NCI-H2081 (cell line): ENCODE results near the gene MDK.
A peak's percentile ranks its signal among the peaks of the same experiment; 100 is the strongest.

ENCODE experiments used
- DNase-seq, 2 experiments: peaks; one replicate each; lab custom pipeline; 2025; lab: John Stamatoyannopoulos, UW

MDK gene, protein sequence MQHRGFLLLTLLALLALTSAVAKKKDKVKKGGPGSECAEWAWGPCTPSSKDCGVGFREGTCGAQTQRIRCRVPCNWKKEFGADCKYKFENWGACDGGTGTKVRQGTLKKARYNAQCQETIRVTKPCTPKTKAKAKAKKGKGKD

DNA sequence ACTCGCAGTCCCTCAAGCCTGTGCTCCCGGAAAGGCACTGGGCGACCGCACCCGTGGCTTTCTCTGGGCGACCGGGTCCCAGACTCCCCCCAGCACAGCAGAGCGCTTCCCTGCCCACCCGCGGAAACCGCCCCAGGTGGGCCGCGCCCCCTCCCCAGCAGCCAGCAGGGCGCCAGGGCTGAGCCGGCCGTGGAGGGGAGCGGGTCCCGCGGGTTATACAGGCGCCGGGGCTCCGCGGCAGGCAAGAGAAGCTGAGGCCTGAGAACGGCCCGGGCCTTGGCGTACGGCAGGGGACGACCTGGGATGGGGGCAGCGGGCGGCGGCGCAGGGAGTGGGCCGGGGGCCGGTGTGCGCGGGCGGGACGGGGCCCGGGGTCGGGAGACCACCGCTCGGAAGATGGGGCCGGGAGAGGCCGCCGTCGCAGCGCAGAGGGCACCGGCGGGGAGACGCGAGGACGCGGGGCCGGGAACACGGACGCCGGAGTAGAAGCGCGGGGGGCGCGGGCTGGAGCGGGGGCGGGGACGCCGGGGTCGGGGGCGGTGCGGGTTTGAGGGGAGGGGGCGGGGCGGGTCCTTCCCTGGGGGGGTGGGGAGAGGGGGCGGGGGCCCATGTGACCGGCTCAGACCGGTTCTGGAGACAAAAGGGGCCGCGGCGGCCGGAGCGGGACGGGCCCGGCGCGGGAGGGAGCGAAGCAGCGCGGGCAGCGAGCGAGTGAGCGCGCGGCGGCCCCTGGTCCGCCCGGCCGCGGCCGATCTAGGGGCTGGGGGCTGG lies at the start of gene MDK:
TSS of gene MDK (plus strand) at position 622 of the 771 bp plus-strand sequence. CDS start 389 bp downstream, outside the sequence.
- DNase-seq: no peak

GRCh38 chr11:46332093-46332567 lies 49.3 kb upstream of the MDK start:
- no peak for DNase-seq

GRCh38 chr11:46332568-46333393 lies 48.7 kb upstream of the MDK start:
- no peak for DNase-seq

- DNase-seq: no peak
Observed at GRCh38 chr11:46333394-46333947, 48.0 kb upstream of the MDK start.

DNA sequence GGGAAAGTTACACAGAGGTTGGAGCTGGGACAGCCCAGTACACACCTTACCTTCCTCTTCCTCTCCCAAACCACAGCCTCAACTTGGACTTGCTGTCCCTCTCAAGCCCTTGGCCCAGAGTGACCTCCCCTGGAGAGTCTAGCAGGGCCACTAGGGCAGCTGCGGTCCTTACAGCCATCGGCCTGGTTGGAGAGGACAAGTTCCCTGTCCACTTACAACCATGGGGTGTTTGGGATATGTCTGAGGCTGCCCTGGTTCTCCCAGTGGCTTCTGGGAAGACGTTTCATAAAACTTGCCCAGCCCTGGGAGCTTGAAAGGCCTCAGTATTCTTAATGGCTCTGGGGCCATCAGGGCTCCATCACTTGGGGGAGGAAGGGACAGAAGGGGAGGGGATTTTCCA lies 47.3 kb upstream of the MDK start:
- no peak for DNase-seq

GRCh38 chr11:46335271-46335670 lies 46.2 kb upstream of the MDK start:
- no peak for DNase-seq

- DNase-seq: no peak
Observed at GRCh38 chr11:46335890-46336562, 45.4 kb upstream of the MDK start.

DNA sequence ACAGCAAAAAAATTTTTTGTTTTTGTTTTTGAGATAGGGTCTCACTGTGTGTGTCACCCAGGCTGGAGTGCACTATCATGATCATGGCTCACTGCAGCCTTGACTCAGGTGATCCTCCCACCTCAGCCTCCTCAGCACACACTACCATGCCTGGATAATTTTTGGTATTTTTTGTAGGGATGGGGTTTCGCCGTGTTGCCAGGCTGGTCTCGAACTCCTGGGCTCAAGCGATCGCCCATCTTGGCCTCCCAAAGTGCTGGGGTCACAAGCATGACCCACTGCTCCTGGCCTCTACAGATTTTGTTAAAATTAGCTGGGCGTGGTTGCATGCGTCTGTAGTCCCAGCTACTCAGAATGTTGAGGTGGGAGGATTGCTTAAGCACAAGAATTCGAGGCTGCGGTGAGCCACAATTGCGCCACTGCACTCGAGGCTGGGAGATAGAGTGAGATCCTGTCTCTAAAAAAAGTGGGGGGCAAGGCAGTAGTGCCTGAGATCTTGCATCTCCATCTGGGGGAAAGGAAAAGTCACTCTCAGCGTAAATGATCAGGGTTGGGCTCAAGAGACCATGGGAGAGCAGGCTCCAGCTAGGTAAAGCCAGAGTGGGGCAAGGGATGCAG lies 44.8 kb upstream of the MDK start:
- DNase-seq: no peak

GRCh38 chr11:46337626-46338345 lies 43.7 kb upstream of the MDK start:
- DNase-seq: no peak

- DNase-seq: no peak
Observed at GRCh38 chr11:46338636-46338987, 42.9 kb upstream of the MDK start.

GRCh38 chr11:46338988-46339666 lies 42.3 kb upstream of the MDK start:
- DNase-seq: peak; percentile 97 to 98

DNA sequence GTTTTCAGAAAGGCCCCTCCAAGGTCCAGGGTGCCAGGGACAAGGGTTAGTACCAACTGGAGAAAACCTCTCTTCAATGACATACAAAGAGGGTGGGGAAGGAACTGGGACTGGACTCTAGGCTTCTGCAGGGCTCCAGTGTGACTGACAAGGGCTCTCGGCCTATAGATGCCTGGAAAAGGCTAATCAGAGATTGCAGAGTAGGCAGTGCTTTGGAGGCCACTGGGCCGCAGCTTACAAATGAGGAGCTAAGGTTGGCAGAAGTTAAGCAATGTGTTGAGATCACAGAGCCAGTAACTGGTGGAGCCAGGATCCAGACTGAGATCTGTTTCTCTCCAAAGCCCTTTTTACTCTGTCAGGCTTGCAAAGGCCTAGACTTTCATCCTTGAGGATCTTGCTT lies 41.7 kb upstream of the MDK start:
- DNase-seq: no peak

- DNase-seq: no peak
Observed at GRCh38 chr11:46341454-46341853, 40.0 kb upstream of the MDK start.

- DNase-seq: peak in 1 of 2 experiments; percentile 30
Observed at GRCh38 chr11:46342239-46342638, 39.2 kb upstream of the MDK start.

DNA sequence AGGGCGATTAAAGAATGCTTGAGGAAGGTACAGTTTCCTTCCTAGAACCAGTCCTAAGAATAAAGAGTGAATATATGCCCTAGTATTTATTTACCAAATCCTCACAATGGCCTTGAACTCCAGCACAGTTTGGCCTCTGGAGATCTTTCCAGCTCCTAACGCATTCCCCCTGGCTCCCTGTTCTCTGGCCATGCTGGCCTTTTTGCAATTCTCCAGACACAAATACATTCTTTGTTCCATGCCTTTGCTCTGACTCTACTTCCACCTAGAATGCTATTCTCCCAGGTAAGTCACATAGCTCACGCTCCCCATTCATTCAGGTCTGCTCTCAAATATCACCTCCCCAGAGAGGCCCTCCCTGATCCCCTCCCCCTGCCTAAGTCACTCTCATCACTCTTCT lies 37.9 kb upstream of the MDK start:
- DNase-seq: no peak

DNA sequence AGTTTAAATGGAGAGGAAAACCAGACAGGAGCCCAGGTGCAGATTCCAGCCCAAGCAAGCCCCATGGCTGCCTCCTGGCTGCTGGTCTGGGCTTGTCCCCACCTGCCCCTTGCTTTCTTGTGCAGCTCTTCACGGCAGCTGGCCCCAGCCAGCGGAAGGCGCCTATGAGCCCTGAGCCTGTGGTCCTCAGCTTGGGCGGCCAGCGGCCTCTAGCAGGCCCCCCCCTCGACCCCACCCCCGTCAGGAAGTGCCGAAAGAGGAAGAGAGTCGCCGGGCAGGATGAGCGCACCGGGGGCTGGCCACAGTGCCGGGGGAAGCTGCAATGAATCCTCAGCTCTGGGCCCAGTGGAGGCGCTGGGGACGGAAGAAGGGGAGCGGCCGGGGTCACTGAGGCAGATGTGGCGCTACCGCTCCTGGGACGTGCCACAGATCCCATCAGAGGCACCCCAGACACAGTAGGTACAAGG lies 36.3 kb upstream of the MDK start:
- no peak for DNase-seq

GRCh38 chr11:46345881-46346484 lies 35.5 kb upstream of the MDK start:
- DNase-seq: no peak

DNA sequence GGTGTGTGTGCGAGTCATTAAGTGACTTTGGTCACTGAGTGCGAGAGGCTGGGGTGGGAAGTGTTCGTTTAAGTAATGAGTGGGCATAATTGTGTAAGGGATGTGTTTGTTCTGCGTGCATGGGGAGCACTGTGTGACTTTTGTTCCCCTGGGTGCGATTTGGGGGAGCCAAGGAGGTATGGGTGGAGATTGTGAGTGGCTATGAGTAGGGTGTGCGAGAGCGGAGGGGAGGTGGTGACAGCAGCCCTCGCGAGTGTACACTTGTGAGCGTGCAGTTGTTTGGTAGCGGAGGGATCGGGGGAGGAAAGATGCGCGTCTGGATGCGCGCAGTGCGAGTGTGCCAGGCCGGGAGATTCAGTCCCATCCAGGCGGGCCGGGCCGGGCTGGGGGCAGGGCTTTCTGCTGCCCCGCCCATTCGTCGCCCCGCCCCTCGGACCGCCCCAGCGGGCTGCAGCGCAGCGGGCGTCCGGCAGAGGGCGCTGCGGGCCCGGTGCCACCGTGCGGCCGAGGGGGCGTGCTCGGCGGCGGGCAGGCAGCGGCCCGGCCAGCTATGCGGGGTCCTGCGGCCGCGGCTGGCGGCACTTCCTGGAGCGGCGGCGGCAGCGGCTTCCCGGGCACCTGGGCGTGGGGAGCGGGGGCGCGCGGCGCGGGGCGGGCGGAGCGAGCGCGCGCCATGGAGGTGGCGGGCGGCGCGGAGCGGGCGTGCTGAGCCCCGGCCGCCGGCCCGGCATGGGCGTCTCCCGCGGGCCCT lies 34.4 kb upstream of the MDK start, which contains the start of gene DGKZ:
TSS of gene DGKZ (plus strand) at position 578 of the 751 bp plus-strand sequence. CDS start 197 bp downstream, outside the sequence.
- peak; percentile 85 to 87 for DNase-seq
